Left hindlimb (tissue), 1 donor: ENCODE measurements around the gene LRMDA.
A peak's percentile ranks its signal among the peaks of the same experiment; 100 is the strongest.

Experiments
- DNase-seq: peaks from one replicate; pipeline ENCODE4 v3.0.0-alpha.2; 2018

Gene LRMDA

GRCh38 chr10:75936841-75937240 lies 505.4 kb downstream of the LRMDA start:
- DNase-seq: no peak

DNA sequence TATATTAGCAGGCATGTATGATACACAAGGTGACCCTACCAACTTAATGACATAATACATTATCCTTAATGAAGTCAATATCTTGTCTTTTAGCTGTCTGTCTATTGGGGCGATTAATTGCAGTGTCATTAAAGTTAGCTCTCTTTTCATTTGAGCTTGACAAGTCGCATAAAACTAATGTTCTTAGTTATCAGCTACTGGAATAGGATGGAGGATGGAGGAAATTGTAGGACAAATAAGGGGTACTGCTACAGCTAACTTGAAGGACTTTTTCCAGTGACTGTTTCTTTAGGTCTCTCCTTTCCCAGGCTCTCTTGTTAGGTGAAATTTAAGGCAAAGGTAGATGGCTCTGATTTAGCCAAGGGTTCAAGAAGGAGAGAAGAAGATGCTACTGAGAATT lies 506.4 kb downstream of the LRMDA start:
- DNase-seq: no peak

DNA sequence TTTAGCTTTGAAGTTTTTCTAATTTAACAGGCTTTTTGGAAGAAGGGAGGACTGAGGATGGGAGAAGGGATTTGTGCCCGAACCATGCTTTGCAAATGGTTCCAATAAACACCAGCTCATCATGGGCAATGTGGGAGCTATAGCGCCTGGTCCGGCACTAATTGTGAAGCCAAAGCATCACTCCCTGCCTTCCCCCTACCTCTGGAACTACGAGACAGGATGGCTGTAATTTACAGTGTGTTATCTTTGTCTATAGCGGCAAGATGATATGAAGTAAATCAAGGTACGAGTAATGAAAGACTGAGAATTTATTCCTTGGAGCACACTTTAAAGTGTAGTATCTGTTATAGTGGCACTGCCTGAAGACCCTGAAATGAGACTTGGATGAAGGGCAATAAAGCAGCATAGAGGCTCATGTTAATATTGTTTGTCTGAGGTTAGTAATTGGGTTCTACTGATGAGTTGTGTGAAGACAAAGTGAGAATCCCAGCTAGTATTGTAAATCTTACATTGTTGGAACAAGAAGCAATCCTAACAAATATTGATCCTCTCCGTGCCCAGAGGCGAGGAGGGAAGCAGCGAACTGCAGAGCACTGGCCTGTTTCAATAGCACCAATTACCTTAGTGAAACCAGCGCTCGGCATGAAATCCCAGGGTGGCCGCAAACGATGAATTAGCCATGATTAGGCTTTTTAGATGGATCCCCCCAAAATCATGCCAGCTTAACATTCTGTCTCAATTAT lies 507.1 kb downstream of the LRMDA start:
- no peak for DNase-seq

DNA sequence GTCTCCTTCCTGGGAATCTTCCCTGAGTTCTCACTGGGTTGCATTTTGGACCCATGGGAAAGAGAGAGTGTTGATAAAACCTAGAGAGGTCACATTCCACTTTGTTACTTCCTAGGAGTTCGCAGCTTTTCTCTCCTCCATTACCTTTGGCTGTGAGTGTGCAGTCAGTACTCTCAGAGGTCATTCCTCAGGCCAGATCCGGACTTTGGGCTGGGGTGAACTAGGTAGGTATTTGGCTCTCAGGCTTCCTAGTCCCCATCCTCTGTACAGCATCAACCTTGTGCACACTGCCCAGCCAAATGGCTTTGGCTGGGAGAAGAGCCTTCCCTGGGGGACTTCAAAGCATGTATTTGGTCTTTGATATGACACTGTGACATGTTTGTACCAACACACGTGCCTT lies 508.1 kb downstream of the LRMDA start:
- no peak for DNase-seq

DNA sequence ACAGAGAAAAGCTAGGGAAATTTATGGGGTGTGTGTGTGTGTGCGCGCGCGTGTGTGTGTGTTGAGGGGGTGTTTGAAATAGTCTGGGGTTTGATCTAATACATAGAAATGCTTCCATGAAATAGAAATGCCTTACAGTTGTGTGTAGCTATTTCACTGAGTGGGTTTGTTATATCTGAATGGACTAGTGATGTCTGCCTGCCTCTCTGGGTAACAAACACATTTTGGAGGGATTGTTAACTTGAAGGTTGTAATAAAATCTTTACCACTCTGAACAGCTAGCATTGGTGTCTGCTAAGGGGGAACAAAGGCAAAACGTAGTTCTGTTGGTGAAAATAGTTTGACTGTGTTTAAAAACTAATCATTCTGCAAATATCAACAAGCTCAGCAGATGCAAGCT lies 509.3 kb downstream of the LRMDA start:
- no peak for DNase-seq

GRCh38 chr10:75941223-75941801 lies 509.9 kb downstream of the LRMDA start:
- no peak for DNase-seq

GRCh38 chr10:75944061-75944460 lies 512.6 kb downstream of the LRMDA start:
- DNase-seq: no peak

GRCh38 chr10:75948583-75948982 lies 517.2 kb downstream of the LRMDA start:
- DNase-seq: no peak

GRCh38 chr10:75950307-75950706 lies 518.9 kb downstream of the LRMDA start:
- no peak for DNase-seq

GRCh38 chr10:75950997-75951589 lies 519.7 kb downstream of the LRMDA start:
- no peak for DNase-seq

DNA sequence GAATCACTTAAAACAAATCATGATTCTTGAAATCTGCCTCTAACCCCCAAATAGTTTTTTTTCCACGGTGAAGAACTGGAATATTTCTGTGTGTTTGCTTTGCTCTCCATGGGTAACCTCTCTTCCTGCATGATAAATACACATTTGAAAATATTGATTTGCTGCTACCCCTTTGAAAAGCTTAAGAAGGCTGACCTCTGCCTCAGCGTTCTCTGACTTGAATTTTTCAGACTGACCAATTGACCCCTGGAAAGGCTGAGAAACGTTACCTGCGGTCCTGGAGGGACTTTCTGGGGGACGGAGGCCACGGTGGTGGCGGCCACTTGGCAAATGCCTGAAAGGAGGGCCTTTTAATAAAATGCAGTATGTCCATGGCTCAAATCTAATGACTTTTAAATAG lies 520.2 kb downstream of the LRMDA start:
- no peak for DNase-seq

DNA sequence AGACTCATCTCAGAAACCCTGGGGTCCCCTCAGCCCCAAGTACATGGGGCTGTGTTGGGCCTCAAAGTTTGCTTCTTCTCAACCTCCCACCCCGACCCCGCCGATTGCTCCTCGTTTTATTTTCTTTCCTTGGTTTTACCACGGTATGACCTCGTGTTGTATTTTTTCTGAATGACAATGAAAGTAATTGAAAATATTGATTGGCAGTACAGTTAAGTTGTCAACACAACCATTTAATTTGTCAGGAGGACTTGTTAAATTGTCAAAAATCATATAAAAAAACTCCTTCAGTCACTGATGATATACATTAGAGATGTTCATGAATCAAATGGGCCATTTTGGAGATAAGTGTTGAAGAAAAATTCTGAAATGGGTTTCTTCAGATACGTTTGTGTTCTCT lies 520.7 kb downstream of the LRMDA start:
- DNase-seq: no peak

DNA sequence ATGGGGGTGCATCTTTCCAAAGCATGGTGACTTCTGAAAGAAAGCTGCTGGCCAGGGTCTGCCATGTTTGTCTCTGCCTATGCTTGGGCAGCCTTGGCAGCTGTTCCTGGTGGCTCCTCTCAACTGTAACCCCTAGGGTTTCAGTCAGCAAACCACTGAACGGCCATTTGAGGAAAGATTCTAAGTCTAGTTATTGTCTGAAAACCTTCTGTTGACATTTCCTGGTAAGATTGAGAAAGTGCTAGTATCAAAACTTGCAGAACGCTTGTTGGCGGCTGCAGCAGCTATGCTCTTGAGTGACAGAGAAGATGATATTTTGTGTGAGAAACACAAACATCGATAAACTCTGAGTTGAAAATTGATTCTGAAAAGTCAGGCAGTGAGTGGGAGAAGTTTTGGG lies 523.1 kb downstream of the LRMDA start:
- DNase-seq: no peak

GRCh38 chr10:75955973-75956502 lies 524.6 kb downstream of the LRMDA start:
- DNase-seq: no peak

GRCh38 chr10:75956624-75957023 lies 525.2 kb downstream of the LRMDA start:
- no peak for DNase-seq

DNA sequence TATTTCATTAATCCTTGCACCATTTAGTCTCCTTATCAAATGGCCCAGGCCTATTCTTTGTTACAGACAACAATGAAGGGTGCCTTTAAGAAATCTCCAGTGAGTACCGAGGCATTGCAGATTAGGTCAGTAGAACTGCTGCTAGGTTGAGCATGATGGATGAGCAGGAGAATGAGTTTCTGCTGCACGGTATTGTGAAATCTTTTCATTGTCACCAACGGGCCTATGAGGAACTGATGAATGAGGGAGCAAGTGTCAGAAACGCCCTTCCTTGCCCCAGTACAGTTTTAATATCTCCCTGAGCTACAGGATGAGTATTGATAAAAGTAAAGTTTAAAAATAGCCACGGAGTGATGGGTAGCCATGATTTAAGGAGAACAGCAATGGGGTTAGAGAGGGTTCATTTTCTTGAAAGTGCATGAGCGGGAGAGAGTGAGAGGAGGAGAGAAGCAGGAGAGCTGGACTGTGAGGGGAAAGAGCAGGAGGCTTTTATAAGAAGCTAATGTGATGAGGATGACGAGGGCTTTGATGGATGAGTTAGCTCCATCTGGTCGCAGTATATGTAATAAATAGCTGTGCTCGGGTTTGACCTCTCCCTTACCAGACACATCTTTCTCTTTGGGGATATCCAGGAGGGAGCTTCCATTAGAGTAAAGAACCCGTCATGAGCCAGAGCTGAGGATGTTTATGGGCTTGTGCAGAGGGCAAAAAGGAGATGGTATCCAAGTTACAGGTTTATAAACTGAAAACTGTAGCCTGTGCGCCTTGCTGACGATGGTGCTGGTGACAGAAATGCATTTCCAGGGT lies 526.1 kb downstream of the LRMDA start:
- DNase-seq: no peak

- no peak for DNase-seq
These were observed 527.8 kb downstream of the LRMDA start for GRCh38 chr10:75959209-75959608.

GRCh38 chr10:75959912-75960311 lies 528.5 kb downstream of the LRMDA start:
- DNase-seq: no peak

- DNase-seq: no peak
These were observed 531.1 kb downstream of the LRMDA start for GRCh38 chr10:75962395-75963061.

- no peak for DNase-seq
These were observed 536.1 kb downstream of the LRMDA start for GRCh38 chr10:75967491-75967890.

DNA sequence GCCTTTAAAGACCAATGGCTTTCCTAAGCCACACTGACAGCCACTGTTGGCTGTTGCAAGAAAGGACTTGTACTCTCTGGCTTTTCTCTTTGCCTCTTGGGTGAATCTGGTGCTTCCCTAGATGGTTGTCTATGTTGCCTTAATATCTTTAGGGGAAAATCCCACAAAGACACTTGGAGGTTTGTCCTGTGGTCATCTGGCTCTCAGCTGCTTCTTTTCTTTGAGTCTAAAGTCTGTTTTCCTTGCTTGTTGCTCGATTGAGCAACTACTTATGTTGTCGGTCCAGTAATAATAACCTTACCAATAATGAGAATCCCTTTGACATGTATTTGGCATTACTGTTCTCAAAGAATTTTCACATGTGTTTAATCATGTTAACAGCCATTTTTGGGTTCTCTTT lies 537.6 kb downstream of the LRMDA start:
- no peak for DNase-seq

DNA sequence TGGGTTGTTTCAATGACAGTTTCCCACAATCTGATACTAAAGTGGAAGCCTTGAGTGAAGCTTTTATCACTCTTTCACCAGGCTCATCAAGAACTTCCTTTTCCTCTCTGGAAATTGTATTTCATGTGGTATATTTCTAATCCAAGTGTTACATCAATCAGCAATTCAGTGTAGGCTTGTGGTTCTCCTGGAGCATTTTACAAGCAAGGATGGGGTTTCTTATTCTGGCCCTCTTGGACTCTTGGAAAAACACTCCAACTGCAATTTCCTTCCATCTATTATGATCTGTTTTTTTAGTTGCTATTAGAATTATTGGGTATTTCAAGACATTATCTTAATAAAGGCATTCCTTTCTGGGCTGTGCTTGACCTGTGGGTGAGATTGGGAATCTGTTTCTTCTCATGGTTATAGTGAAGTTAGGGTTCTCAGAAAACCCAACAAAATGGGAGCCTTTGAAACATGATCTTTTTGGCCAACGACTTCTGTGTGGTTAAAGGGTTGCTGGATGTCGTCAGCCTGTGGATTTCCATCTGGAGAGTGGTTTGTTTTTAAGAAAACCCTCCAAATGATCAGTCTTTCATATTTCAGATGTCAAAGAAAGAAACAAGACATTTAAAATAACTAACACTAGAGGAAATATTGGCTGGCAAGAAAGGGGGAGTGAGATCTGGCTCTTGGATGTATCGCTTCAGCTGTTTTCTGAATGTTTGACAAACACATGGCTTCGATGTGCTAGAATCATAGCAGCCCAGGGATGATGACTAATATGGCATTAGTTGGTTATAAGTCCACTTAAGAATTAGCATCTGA lies 540.2 kb downstream of the LRMDA start:
- peak; percentile 44 for DNase-seq
